Stimulated activated CD8-positive, alpha-beta memory T cell treated with anti-CD3 and anti-CD28 coated beads, Interleukin-7, amount 100 ng/mL, for 24 hours (primary cell): ENCODE data around the gene CT45A10.
"Not testable (repeated sequence)": the region's sequence is repeated elsewhere in the genome, so short reads cannot be mapped to it uniquely, and the experiment has no call there.

ENCODE experiments used
- DNase-seq: peaks from one replicate; pipeline ENCODE4 v3.0.0-alpha.2; 2020; ENCODE audit warnings: low read depth

CT45A10 gene, protein sequence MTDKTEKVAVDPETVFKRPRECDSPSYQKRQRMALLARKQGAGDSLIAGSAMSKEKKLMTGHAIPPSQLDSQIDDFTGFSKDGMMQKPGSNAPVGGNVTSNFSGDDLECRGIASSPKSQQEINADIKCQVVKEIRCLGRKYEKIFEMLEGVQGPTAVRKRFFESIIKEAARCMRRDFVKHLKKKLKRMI

GRCh38 chrX:135893294-135893817 lies at the start of gene CT45A10, which contains the start of gene SAGE1:
CT45A10 (minus strand) TSS chrX:135893444; CDS start chrX:135885344, 8,100 bp downstream.
SAGE1 (plus strand) TSS chrX:135893716; CDS start chrX:135896243, 2,527 bp downstream.
- no peak for DNase-seq

DNA sequence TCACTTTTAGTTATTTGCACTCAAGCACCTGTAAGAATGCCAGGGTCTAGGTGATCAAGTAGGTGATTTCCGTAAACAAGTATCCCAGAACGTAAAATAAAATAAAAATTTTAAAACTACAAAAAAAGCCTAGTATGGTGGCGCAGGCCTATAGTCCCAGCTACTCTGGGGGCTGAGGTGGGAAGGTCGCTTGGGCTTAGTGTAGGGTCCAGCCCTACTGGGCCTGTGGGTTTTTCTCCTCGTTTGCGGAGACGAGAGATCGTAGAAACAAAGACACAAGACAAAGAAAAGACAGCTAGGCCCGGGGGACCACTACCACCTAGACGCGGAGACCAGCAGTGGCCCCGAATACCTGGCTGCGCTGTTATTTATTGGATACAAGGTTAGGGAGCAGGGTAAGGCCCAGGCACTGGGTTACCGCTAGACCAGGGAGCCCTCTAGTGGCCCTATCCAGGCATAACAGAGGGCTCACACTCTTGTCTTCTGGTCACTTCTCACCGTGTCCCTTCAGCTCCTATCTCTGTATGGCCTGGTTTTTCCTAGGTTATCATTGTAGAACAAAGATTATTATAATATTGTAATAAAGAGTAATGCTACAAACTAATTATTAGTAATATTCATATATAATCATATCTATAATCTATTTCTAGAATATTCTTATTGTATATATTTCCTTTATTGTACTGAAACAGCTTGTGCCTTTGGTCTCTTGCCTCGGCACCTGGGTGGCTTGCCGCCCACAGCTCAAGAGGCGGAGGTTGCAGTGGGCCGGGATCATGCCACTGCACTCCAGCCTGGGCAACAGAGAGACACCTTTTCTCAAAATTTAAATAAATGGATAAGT lies 38.6 kb upstream of the CT45A10 start:
- no peak for DNase-seq

- no peak for DNase-seq
These were observed 34.7 kb upstream of the CT45A10 start for GRCh38 chrX:135927897-135928296.

DNA sequence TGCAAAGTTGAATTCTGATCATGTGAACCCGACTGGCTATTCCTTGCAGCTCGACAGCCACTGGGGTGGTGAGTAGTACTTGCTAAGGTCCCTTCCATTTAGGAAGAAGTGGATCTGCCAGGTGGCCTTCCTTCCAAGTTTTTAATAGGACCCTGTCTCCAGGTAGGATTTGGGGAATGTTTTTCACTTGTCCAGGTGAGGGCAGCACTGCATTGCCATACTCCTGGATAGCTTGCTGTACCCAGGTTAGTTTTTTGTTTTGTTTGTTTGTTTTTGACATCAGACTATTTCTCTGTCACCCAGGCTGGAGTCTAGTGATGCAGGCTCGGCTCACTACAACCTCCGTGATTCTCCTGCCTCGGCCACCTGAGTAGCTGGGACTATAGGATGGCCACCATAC lies 30.1 kb upstream of the CT45A10 start:
- DNase-seq = no peak

- not testable (repeated sequence) for DNase-seq
These were observed 27.3 kb upstream of the CT45A10 start for GRCh38 chrX:135920516-135920915.

- DNase-seq = no peak
These were observed 21.2 kb upstream of the CT45A10 start for GRCh38 chrX:135914404-135914803.

GRCh38 chrX:135910251-135910650 lies 17.0 kb upstream of the CT45A10 start:
- DNase-seq = no peak

GRCh38 chrX:135892781-135893180 lies 463 bp downstream of the CT45A10 start:
- DNase-seq = no peak

DNA sequence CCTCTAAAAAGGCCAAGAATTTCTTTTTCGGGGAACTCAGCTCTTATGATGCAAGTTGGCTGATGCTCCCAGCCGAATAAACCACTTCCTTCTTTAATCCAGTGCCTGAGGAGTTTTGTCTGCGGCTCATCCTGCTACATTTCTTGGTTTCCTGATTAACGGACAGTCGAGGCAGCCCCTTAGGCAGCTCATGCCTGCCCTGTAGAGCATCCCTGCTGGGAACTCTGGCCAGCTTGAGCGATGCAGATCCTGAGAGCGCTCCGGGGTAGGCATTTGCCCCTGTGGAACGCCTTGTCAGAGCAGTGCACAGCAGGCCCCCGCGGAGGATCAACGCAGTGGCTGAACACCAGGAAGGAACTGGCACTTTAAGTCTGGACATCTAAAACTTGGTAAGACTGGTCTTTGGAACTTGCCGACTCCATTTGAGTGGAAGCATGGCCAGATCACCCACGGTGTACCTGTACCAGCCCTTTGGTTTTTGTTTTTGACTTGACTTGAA lies 3.1 kb downstream of the CT45A10 start:
- DNase-seq = no peak

- not testable (repeated sequence) for DNase-seq
These were observed 4.3 kb downstream of the CT45A10 start for GRCh38 chrX:135888976-135889375.

GRCh38 chrX:135888230-135888629 lies 5.0 kb downstream of the CT45A10 start:
- not testable (repeated sequence) for DNase-seq

DNA sequence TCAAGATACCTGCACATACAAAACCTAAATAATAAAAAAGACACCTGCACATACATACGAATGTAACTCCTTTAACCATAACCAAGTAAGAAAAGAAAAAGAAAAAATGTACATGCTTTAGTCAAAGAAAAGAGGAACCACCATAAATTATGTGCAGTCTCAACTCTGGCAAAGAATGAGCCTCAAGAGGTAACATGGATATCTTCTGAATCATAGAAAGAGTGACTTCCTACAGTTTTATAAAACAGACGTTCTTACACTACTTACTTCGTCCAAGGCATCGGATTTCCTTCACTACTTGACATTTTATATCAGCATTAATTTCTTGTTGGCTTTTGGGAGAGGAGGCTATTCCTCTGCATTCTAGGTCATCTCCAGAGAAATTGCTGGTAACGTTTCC lies 10.5 kb downstream of the CT45A10 start:
- DNase-seq = not testable (repeated sequence)

GRCh38 chrX:135871712-135872111 lies 21.5 kb downstream of the CT45A10 start, which contains the start of gene CT45A9:
CT45A9 (minus strand) TSS chrX:135871812; CDS start chrX:135868061, 3,751 bp downstream.
- not testable (repeated sequence) for DNase-seq

- not testable (repeated sequence) for DNase-seq
These were observed 38.8 kb downstream of the CT45A10 start, which contains the start of gene CT45A8 for GRCh38 chrX:135854438-135854837. CT45A8 (minus strand) TSS chrX:135854538; CDS start chrX:135850783, 3,755 bp downstream.

DNA sequence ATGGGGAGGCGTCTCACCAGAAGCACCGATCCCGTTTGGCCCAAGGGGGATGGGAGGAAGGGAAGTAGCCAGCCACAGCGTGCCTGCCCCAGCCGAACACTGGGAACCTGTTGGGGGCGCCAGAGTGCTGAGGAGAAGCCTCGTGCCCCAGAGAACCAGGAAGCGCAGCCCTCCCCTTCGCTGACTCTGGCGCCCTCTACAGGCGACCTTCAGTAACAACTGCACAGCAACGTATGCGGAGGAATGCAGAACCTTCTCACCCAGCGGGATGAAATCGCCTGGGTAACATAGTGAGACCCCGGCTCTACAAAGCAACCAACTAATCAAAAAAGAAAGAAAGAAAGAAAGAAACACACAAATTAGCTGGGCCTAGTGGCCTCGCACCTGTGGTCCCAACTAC lies 56.1 kb downstream of the CT45A10 start, which contains the start of gene CT45A7:
TSS of gene CT45A7 (minus strand) at position 101 of the 400 bp plus-strand sequence. CDS start 3,747 bp downstream, outside the sequence.
- not testable (repeated sequence) for DNase-seq
